Kidney (tissue), 14 donors: ENCODE measurements around the gene ARL15. TPM values are rescaled to one million over a fixed set of nuclear protein-coding genes. Genes with fewer than 3 reads are reported as not detected.

Source experiments
- DNase-seq, 5 donors: peaks; one replicate each; pipeline ENCODE4 v3.0.0-alpha.2; 2013 to 2020
- FAIRE-seq: peaks from 2 replicates; lab custom pipeline; 2012; peaks lifted over from hg19 to GRCh38; lab: Jason Lieb, UNC
- H3K27ac ChIP-seq, 2 donors: one replicate each; pipeline ENCODE4 v1.7.0; 2013; ENCODE audit warnings: low read depth in 2 of 2, low read length in 2 of 2, inconsistent platforms in 1 of 2
- H3K27me3 ChIP-seq: one replicate; pipeline ENCODE4 v1.7.1; 2013; ENCODE audit warnings: low read length, inconsistent platforms; ENCODE audit not compliant: control insufficient read depth, insufficient read depth
- H3K36me3 ChIP-seq, 3 donors: one replicate each; pipeline versions ENCODE4 v1.7.0 to v1.7.1; 2013; ENCODE audit warnings: low read length in 3 of 3, control low read depth in 1 of 3, inconsistent platforms in 1 of 3; ENCODE audit not compliant: insufficient read depth in 3 of 3, control insufficient read depth in 2 of 3
- H3K4me1 ChIP-seq, 3 donors: one replicate each; pipeline versions ENCODE4 v1.7.0 to v1.7.1; 2013; ENCODE audit warnings: low read length in 3 of 3, inconsistent platforms in 1 of 3, low read depth in 1 of 3; ENCODE audit not compliant: control insufficient read depth in 2 of 3, insufficient read depth in 2 of 3
- H3K4me3 ChIP-seq, 3 donors: one replicate each; pipeline versions ENCODE4 v1.7.0 to v1.8.1; 2013; ENCODE audit warnings: low read length in 3 of 3, control low read depth in 1 of 3, inconsistent platforms in 1 of 3
- H3K9ac ChIP-seq, 3 donors: one replicate each; pipeline versions ENCODE4 v1.7.0 to v1.7.1; 2013; ENCODE audit warnings: low read length in 3 of 3, control low read depth in 1 of 3, inconsistent platforms in 1 of 3
- H3K9me3 ChIP-seq, 3 donors: one replicate each; pipeline versions ENCODE4 v1.7.0 to v1.7.1; 2013; ENCODE audit warnings: low read length in 3 of 3, control low read depth in 1 of 3, inconsistent platforms in 1 of 3; ENCODE audit not compliant: control insufficient read depth in 2 of 3, insufficient read depth in 1 of 3
- CTCF ChIP-seq: IDR thresholded peaks from 3 replicates; pipeline ENCODE4 v1.5.1; 2012; ENCODE audit warnings: mild to moderate bottlenecking, moderate library complexity, borderline replicate concordance; ENCODE audit not compliant: insufficient read depth; ENCODE audit errors: extremely low read depth
- intact Hi-C: fragments of 100-400 bp; cut with DNase I; formaldehyde crosslinking; loops from one replicate; pipeline ENCODE4 v1.11.1; 2022
- polyA plus RNA-seq: library from polyadenylated mRNA; stranded (reverse); fragments of 350-450 nt; fragmentation: Illumina TruSeq; extraction: RNeasy Lipid Tissue Mini Kit (QIAGEN cat#74804); gene quantifications from one replicate; pipeline ENCODE4 v1.2.3, GENCODE V29; 2014; ENCODE audit warnings: low read depth, low replicate concordance; ENCODE audit not compliant: insufficient read depth
- total RNA-seq: library from RNA; stranded (reverse); fragmentation: NEBNext Ultra II Directional; extraction: Animal tissue kit (Norgen Biotek cat#: 25700); gene quantifications from one replicate; pipeline ENCODE4 v1.2.1, GENCODE V29; 2021
- donor health status: control.
- donor health status: control.
- donor health status: control.
- donor health status: control.
- donor health status: control.
- donor health status: DM: yes; HTN: yes; CAD: no.
- donor health status: Normal renal cell carcinoma (clear cell type).

Gene ARL15
- total and polyA plus RNA-seq, 2 donors from 2014 or later = 21.1 to 36.6 TPM

- no peaks in the 10 kb centered on the region for H3K36me3 ChIP-seq
These were observed 7.3 kb upstream of the ARL15 start for GRCh38 chr5:54317511-54318260.

GRCh38 chr5:54315736-54316528 lies 5.6 kb upstream of the ARL15 start:
- H3K27ac ChIP-seq = no peak overlapping the region
- H3K9me3 ChIP-seq = no peaks in the 10 kb centered on the region
- no peak overlapping the region for H3K9ac ChIP-seq
- TF ChIP-seq CTCF = no peak
- FAIRE-seq = no peak
- H3K27me3 ChIP-seq = no peaks in the 10 kb centered on the region
- H3K36me3 ChIP-seq = no peaks in the 10 kb centered on the region
- DNase-seq = no peak
- intact Hi-C loops = no loop called here
- no peak overlapping the region for H3K4me3 ChIP-seq
- H3K4me1 ChIP-seq = peaks cover 0 to 3% (median 0%) of the 10 kb centered on the region in 3 donors

More at GRCh38 chr5:54317511-54318260, 7.3 kb upstream of the ARL15 start:
- no peak for TF ChIP-seq CTCF
- intact Hi-C loops = no loop called here
- Histone ChIP-seq H3K27ac (no peak overlapping the region), H3K4me3 (no peak overlapping the region), H3K4me1 (peaks cover 0 to 3% (median 0%) of the 10 kb centered on the region in 3 donors), H3K9ac (no peak overlapping the region), H3K27me3 (no peaks in the 10 kb centered on the region), H3K9me3 (no peaks in the 10 kb centered on the region)
- DNase-seq (no peak), FAIRE-seq (no peak)

- FAIRE-seq (no peak), DNase-seq (no peak)
- H3K27me3 ChIP-seq = no peaks in the 10 kb centered on the region
- H3K36me3 ChIP-seq = no peaks in the 10 kb centered on the region
- no peak overlapping the region for H3K27ac ChIP-seq
- H3K9me3 ChIP-seq = no peaks in the 10 kb centered on the region
- intact Hi-C loops = no loop called here
- no peak overlapping the region for H3K4me3 ChIP-seq
- no peak overlapping the region for H3K9ac ChIP-seq
- H3K4me1 ChIP-seq = peaks cover 0 to 4% (median 2%) of the 10 kb centered on the region in 3 donors
- TF ChIP-seq CTCF = no peak
These were observed 3.2 kb upstream of the ARL15 start for GRCh38 chr5:54313311-54314270.
